WTC11 (cell line): ENCODE measurements around the gene CBY2. TPM values are rescaled to one million over a fixed set of nuclear protein-coding genes. Genes with fewer than 3 reads are reported as not detected.

ENCODE experiments used
- ATAC-seq: fragments of 200-7000 bp; cut with Tn5 transposase; 2 replicates; pipeline ENCODE4 v1.10.0; 2021; ENCODE audit warnings: mild to moderate bottlenecking, moderate library complexity
- CTCF ChIA-PET: fragments of 300-600 bp; sonication (Branson Sonifier 250); formaldehyde crosslinking; loops from one replicate; lab custom pipeline; 2021; ENCODE audit warnings: antibody characterized with exemption; lab: Charles Lee
- POLR2A ChIA-PET: fragments of 350-600 bp; sonication (Branson Sonifier 250); formaldehyde crosslinking; loops from one replicate; lab custom pipeline; 2021; ENCODE audit warnings: antibody characterized with exemption; lab: Charles Lee
- DNase-seq: peaks from one replicate; pipeline ENCODE4 v3.0.0; 2021; ENCODE audit warnings: low spot score
- H3K27ac Mint-ChIP-seq: 2 replicates; pipeline ENCODE4 v1.8.0; 2021; ENCODE audit warnings: mixed read lengths
- H3K27me3 Mint-ChIP-seq: 2 replicates; pipeline ENCODE4 v1.8.0; 2021; ENCODE audit warnings: low read depth, mild to moderate bottlenecking, moderate library complexity, mixed read lengths
- H3K36me3 Mint-ChIP-seq: 2 replicates; pipeline ENCODE4 v1.8.0; 2021; ENCODE audit warnings: mixed read lengths
- H3K4me1 Mint-ChIP-seq: 2 replicates; pipeline ENCODE4 v1.8.0; 2022; ENCODE audit warnings: mixed read lengths
- H3K4me3 Mint-ChIP-seq: 2 replicates; pipeline ENCODE4 v1.8.0; 2021; ENCODE audit warnings: mild to moderate bottlenecking, moderate library complexity, mixed read lengths
- H3K9me3 Mint-ChIP-seq: 2 replicates; pipeline ENCODE4 v1.8.0; 2021; ENCODE audit warnings: mixed read lengths
- CREM ChIP-seq: sonication (generic); formaldehyde crosslinking; IDR thresholded peaks from 2 replicates; pipeline ENCODE4 v1.8.1; 2022; ENCODE audit warnings: mild to moderate bottlenecking, missing genetic modification reagents, moderate library complexity
- ESRRA ChIP-seq: sonication (generic); formaldehyde crosslinking; IDR thresholded peaks from 2 replicates; pipeline ENCODE4 v1.8.1; 2022; ENCODE audit warnings: mild to moderate bottlenecking, missing genetic modification reagents, borderline replicate concordance
- ETV6 ChIP-seq: sonication (generic); formaldehyde crosslinking; IDR thresholded peaks from 2 replicates; pipeline ENCODE4 v1.8.1; 2022; ENCODE audit warnings: mild to moderate bottlenecking, missing genetic modification reagents
- GTF2I ChIP-seq: fragments of 250-450 bp; sonication (Bioruptor Pico); conservative IDR thresholded peaks from 2 replicates; pipeline ENCODE4 v1.4.0; 2021; ENCODE audit warnings: mild to moderate bottlenecking
- HMGA2 ChIP-seq: fragments of 250-450 bp; sonication (Bioruptor Pico); IDR thresholded peaks from 2 replicates; pipeline ENCODE4 v1.4.0; 2021; ENCODE audit warnings: mild to moderate bottlenecking, moderate library complexity
- KAT7 ChIP-seq: sonication (generic); formaldehyde crosslinking; IDR thresholded peaks from 2 replicates; pipeline ENCODE4 v1.8.1; 2023; ENCODE audit warnings: missing genetic modification reagents, mild to moderate bottlenecking, borderline replicate concordance
- MXD4 ChIP-seq: fragments of 250-450 bp; sonication (Bioruptor Pico); IDR thresholded peaks from 2 replicates; pipeline ENCODE4 v1.8.0; 2021; ENCODE audit warnings: mild to moderate bottlenecking, moderate library complexity, borderline replicate concordance
- MYBL2 ChIP-seq: sonication (generic); formaldehyde crosslinking; IDR thresholded peaks from 2 replicates; pipeline ENCODE4 v1.8.1; 2023; ENCODE audit warnings: mild to moderate bottlenecking, moderate library complexity, missing genetic modification reagents
- NFYB ChIP-seq: sonication (generic); formaldehyde crosslinking; conservative IDR thresholded peaks from 2 replicates; pipeline ENCODE4 v1.8.0; 2022; ENCODE audit warnings: low read depth, missing genetic modification reagents
- NR2C2 ChIP-seq: sonication (generic); formaldehyde crosslinking; IDR thresholded peaks from 2 replicates; pipeline ENCODE4 v1.8.0; 2022; ENCODE audit warnings: mild to moderate bottlenecking, missing genetic modification reagents
- SMAD3 ChIP-seq: sonication (generic); formaldehyde crosslinking; IDR thresholded peaks from 2 replicates; pipeline ENCODE4 v1.8.0; 2022; ENCODE audit warnings: missing genetic modification reagents, mild to moderate bottlenecking, borderline replicate concordance
- ZNF121 ChIP-seq: sonication (generic); formaldehyde crosslinking; IDR thresholded peaks from 2 replicates; pipeline ENCODE4 v1.8.0; 2023; ENCODE audit warnings: missing genetic modification reagents
- total RNA-seq: library from RNA; stranded (reverse); gene quantifications from 3 replicates; pipeline ENCODE4 v1.2.3, GENCODE V29; 2021
- TF ChIP-seq, protein P1 (sequence below): sonication (generic); formaldehyde crosslinking; IDR thresholded peaks from 2 replicates; pipeline ENCODE4 v1.8.1; 2023; ENCODE audit warnings: mild to moderate bottlenecking, missing genetic modification reagents, moderate library complexity
- TF ChIP-seq, protein P2 (sequence below): sonication (generic); formaldehyde crosslinking; IDR thresholded peaks from 2 replicates; pipeline ENCODE4 v1.8.1; 2022; ENCODE audit warnings: mild to moderate bottlenecking, moderate library complexity, missing genetic modification reagents
- TF ChIP-seq, protein P3 (sequence below): fragments of 250-450 bp; sonication (Bioruptor Pico); IDR thresholded peaks from 2 replicates; pipeline ENCODE4 v1.8.0; 2021; ENCODE audit warnings: mild to moderate bottlenecking
- TF ChIP-seq, protein P4 (sequence below): fragments of 200-600 bp; IDR thresholded peaks from 2 replicates; pipeline ENCODE4 v1.8.0; 2022; ENCODE audit warnings: antibody characterized with exemption
- TF ChIP-seq, protein P5 (sequence below): sonication (generic); formaldehyde crosslinking; IDR thresholded peaks from 2 replicates; pipeline ENCODE4 v1.8.0; 2022; ENCODE audit warnings: mild to moderate bottlenecking, missing genetic modification reagents
- TF ChIP-seq, protein P6 (sequence below): sonication (generic); formaldehyde crosslinking; IDR thresholded peaks from 2 replicates; pipeline ENCODE4 v1.8.0; 2022; ENCODE audit warnings: mild to moderate bottlenecking, missing genetic modification reagents
- TF ChIP-seq, protein P7 (sequence below): sonication (generic); formaldehyde crosslinking; IDR thresholded peaks from 2 replicates; pipeline ENCODE4 v1.8.1; 2022; ENCODE audit warnings: missing genetic modification reagents, borderline replicate concordance

CBY2 gene
- total RNA-seq, 1 experiment from 2014 or later = 0.74 TPM

DNA sequence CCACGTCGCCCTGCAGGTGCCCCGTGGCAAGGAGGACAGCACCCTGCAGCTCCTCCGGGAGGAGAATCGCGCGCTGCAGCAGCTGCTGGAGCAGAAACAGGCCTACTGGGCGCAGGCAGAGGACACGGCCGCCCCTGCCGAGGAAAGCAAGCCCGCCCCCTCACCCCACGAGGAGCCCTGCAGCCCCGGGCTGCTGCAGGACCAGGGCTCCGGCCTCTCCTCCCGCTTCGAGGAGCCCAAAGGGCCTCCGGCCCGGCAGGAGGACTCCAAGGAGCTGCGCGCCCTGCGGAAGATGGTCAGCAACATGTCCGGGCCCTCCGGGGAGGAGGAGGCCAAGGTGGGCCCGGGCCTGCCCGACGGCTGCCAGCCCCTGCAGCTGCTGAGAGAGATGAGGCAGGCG, 11.6 kb downstream of the CBY2 start:
- H3K36me3 Mint-ChIP-seq = no peaks in the 10 kb centered on the region
- 0 out of 2 replicates have a peak, but pooled peaks cover 4% of the 10 kb centered on the region for H3K4me1 Mint-ChIP-seq
- no peak overlapping the region for H3K4me3 Mint-ChIP-seq
- DNase-seq (peak; percentile 12), ATAC-seq (no peak)
- no peak for TF ChIP-seq KAT7 (CRISPR knock-in tag)
- no peak for TF ChIP-seq GTF2I
- TF ChIP-seq, protein P1, sequence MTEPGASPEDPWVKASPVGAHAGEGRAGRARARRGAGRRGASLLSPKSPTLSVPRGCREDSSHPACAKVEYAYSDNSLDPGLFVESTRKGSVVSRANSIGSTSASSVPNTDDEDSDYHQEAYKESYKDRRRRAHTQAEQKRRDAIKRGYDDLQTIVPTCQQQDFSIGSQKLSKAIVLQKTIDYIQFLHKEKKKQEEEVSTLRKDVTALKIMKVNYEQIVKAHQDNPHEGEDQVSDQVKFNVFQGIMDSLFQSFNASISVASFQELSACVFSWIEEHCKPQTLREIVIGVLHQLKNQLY = no peak
- no peak for TF ChIP-seq ETV6 (CRISPR knock-in tag)
- TF ChIP-seq, protein P2, sequence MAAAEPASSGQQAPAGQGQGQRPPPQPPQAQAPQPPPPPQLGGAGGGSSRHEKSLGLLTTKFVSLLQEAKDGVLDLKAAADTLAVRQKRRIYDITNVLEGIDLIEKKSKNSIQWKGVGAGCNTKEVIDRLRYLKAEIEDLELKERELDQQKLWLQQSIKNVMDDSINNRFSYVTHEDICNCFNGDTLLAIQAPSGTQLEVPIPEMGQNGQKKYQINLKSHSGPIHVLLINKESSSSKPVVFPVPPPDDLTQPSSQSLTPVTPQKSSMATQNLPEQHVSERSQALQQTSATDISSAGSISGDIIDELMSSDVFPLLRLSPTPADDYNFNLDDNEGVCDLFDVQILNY (CRISPR knock-in tag) = no peak
- no peak for TF ChIP-seq NFYB
- TF ChIP-seq HMGA2 (CRISPR knock-in tag) = no peak
- TF ChIP-seq, protein P3, sequence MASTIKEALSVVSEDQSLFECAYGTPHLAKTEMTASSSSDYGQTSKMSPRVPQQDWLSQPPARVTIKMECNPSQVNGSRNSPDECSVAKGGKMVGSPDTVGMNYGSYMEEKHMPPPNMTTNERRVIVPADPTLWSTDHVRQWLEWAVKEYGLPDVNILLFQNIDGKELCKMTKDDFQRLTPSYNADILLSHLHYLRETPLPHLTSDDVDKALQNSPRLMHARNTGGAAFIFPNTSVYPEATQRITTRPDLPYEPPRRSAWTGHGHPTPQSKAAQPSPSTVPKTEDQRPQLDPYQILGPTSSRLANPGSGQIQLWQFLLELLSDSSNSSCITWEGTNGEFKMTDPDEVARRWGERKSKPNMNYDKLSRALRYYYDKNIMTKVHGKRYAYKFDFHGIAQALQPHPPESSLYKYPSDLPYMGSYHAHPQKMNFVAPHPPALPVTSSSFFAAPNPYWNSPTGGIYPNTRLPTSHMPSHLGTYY (CRISPR knock-in tag) = no peak
- TF ChIP-seq NR2C2 = no peak
- TF ChIP-seq, protein P4, sequence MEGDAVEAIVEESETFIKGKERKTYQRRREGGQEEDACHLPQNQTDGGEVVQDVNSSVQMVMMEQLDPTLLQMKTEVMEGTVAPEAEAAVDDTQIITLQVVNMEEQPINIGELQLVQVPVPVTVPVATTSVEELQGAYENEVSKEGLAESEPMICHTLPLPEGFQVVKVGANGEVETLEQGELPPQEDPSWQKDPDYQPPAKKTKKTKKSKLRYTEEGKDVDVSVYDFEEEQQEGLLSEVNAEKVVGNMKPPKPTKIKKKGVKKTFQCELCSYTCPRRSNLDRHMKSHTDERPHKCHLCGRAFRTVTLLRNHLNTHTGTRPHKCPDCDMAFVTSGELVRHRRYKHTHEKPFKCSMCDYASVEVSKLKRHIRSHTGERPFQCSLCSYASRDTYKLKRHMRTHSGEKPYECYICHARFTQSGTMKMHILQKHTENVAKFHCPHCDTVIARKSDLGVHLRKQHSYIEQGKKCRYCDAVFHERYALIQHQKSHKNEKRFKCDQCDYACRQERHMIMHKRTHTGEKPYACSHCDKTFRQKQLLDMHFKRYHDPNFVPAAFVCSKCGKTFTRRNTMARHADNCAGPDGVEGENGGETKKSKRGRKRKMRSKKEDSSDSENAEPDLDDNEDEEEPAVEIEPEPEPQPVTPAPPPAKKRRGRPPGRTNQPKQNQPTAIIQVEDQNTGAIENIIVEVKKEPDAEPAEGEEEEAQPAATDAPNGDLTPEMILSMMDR = no peak
- no peak for TF ChIP-seq ZNF121 (CRISPR knock-in tag)
- TF ChIP-seq, protein P5, sequence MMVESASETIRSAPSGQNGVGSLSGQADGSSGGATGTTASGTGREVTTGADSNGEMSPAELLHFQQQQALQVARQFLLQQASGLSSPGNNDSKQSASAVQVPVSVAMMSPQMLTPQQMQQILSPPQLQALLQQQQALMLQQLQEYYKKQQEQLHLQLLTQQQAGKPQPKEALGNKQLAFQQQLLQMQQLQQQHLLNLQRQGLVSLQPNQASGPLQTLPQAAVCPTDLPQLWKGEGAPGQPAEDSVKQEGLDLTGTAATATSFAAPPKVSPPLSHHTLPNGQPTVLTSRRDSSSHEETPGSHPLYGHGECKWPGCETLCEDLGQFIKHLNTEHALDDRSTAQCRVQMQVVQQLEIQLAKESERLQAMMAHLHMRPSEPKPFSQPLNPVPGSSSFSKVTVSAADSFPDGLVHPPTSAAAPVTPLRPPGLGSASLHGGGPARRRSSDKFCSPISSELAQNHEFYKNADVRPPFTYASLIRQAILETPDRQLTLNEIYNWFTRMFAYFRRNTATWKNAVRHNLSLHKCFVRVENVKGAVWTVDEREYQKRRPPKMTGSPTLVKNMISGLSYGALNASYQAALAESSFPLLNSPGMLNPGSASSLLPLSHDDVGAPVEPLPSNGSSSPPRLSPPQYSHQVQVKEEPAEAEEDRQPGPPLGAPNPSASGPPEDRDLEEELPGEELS = no peak
- no peak for TF ChIP-seq SMAD3 (CRISPR knock-in tag)
- TF ChIP-seq MYBL2 (CRISPR knock-in tag) = no peak
- no peak for TF ChIP-seq CREM (CRISPR knock-in tag)
- no peak for TF ChIP-seq MXD4 (CRISPR knock-in tag)
- TF ChIP-seq, protein P6, sequence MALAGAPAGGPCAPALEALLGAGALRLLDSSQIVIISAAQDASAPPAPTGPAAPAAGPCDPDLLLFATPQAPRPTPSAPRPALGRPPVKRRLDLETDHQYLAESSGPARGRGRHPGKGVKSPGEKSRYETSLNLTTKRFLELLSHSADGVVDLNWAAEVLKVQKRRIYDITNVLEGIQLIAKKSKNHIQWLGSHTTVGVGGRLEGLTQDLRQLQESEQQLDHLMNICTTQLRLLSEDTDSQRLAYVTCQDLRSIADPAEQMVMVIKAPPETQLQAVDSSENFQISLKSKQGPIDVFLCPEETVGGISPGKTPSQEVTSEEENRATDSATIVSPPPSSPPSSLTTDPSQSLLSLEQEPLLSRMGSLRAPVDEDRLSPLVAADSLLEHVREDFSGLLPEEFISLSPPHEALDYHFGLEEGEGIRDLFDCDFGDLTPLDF (CRISPR knock-in tag) = no peak
- TF ChIP-seq, protein P7, sequence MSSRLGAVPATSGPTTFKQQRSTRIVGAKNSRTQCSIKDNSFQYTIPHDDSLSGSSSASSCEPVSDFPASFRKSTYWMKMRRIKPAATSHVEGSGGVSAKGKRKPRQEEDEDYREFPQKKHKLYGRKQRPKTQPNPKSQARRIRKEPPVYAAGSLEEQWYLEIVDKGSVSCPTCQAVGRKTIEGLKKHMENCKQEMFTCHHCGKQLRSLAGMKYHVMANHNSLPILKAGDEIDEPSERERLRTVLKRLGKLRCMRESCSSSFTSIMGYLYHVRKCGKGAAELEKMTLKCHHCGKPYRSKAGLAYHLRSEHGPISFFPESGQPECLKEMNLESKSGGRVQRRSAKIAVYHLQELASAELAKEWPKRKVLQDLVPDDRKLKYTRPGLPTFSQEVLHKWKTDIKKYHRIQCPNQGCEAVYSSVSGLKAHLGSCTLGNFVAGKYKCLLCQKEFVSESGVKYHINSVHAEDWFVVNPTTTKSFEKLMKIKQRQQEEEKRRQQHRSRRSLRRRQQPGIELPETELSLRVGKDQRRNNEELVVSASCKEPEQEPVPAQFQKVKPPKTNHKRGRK (CRISPR knock-in tag) = no peak
- no peak for TF ChIP-seq ESRRA (CRISPR knock-in tag)
- H3K27me3 Mint-ChIP-seq = no peaks in the 10 kb centered on the region
- H3K9me3 Mint-ChIP-seq = 0 out of 2 replicates have a peak, but pooled peaks cover 4% of the 10 kb centered on the region
- no peak overlapping the region for H3K27ac Mint-ChIP-seq
- POLR2A ChIA-PET = no interaction called here
- CTCF ChIA-PET = interaction anchor here (1.5 kb wide), 1 partner anchor 30 kb away, joined by 4 read pairs; no protein-coding TSS in a partner anchor
